Measurements from ENCODE around the gene PFDN1.

PFDN1 gene

DNA sequence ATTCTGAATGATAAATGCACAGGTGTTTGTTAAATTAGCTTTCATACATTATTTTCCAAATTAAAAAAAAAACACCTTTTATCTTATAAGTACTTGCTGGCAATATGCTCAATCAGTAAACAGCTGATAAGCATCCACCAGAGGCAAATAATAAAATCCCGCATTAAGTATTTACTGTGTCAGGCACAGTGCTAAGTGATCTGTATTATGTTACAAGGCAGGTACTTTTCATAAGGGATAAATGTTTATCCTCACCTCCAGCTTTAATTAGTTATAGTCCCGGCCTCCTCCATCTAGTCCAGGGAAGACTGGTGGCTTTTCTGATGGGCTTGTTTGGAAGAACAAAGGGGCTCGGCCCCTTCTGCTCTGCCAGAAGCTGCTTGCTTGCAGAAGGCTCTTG lies 40.1 kb downstream of the PFDN1 start:
- Histone ChIP-seq H3K4me3 (ENCODE audit: control insufficient read depth in 1 of 7, extremely low read depth in 1 of 7, insufficient read depth in 4 of 7, low read depth in 2 of 7, low read length in 6 of 7) (no peak overlapping the region), H3K9me3 (ENCODE audit: control extremely low read depth in 1 of 5, control insufficient read depth in 4 of 5, insufficient read depth in 2 of 5, low read depth in 1 of 5, low read length in 4 of 5) (no peaks in the 10 kb centered on the region), H3K27ac (ENCODE audit: insufficient read depth in 1 of 2, low read depth in 1 of 2, low read length in 2 of 2, poor library complexity in 1 of 2, severe bottlenecking in 2 of 2) (no peak overlapping the region), H3K27me3 (replicated peaks in 2 of 5; ENCODE audit: control insufficient read depth in 4 of 5, insufficient read depth in 5 of 5, low read length in 4 of 5) (no peaks in the 10 kb centered on the region), H3K36me3 (ENCODE audit: control insufficient read depth in 4 of 4, insufficient read depth in 4 of 4, low read length in 3 of 4) (peaks cover 0 to 12% (median 4%) of the 10 kb centered on the region in 4 experiments), H3K4me1 (ENCODE audit: control extremely low read depth in 1 of 4, control insufficient read depth in 4 of 4, insufficient read depth in 4 of 4, low read length in 3 of 4) (no peaks in the 10 kb centered on the region)
- CTCF ChIA-PET, result interaction anchor here (1.5 to 26.3 kb wide), 4 partner anchors 12 to 86 kb away, joined by 3 to 552 read pairs (median 10); partner anchors contain the start of gene HBEGF
- no peak for DNase-seq
- WGBS (ENCODE audit: insufficient coverage), result 100% methylated on average over 2 of the region's 3 CpGs
- POLR2A ChIA-PET, result no interaction called here

DNA sequence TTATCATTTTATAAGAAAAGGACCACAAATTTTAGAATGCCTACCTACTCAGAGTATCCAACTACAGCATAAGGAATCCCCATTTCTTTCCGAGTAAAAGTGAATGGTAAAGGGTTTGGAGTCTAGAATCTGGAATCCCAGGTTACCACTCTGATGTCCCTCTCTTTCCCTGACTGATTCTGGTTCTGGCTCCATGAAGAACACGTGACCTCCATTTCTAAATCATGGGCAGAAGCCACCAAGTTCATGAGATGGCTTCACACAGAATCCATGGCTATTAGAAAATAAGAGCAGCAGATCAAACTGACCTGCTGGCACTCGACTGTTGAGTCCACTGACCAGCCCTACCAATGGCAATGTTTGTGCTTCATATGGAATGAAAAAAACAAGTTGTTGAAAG lies 40.7 kb downstream of the PFDN1 start:
- Histone ChIP-seq H3K36me3 (ENCODE audit: control insufficient read depth in 4 of 4, insufficient read depth in 4 of 4, low read length in 3 of 4) (peaks cover 0 to 13% (median 4%) of the 10 kb centered on the region in 4 experiments), H3K27ac (ENCODE audit: insufficient read depth in 1 of 2, low read depth in 1 of 2, low read length in 2 of 2, poor library complexity in 1 of 2, severe bottlenecking in 2 of 2) (no peak overlapping the region), H3K27me3 (replicated peaks in 2 of 5; ENCODE audit: control insufficient read depth in 4 of 5, insufficient read depth in 5 of 5, low read length in 4 of 5) (no peaks in the 10 kb centered on the region), H3K4me3 (ENCODE audit: control insufficient read depth in 1 of 7, extremely low read depth in 1 of 7, insufficient read depth in 4 of 7, low read depth in 2 of 7, low read length in 6 of 7) (no peak overlapping the region), H3K9me3 (ENCODE audit: control extremely low read depth in 1 of 5, control insufficient read depth in 4 of 5, insufficient read depth in 2 of 5, low read depth in 1 of 5, low read length in 4 of 5) (no peaks in the 10 kb centered on the region), H3K4me1 (ENCODE audit: control extremely low read depth in 1 of 4, control insufficient read depth in 4 of 4, insufficient read depth in 4 of 4, low read length in 3 of 4) (no peaks in the 10 kb centered on the region)
- POLR2A ChIA-PET, result no interaction called here
- CTCF ChIA-PET, result interaction anchor here (0.9 to 26.3 kb wide), 7 partner anchors 9 to 86 kb away, joined by 3 to 552 read pairs (median 4); partner anchors contain the start of gene HBEGF
- WGBS (ENCODE audit: insufficient coverage), result 100% methylated on average over 2 of the region's 3 CpGs
- DNase-seq, result no peak

DNA sequence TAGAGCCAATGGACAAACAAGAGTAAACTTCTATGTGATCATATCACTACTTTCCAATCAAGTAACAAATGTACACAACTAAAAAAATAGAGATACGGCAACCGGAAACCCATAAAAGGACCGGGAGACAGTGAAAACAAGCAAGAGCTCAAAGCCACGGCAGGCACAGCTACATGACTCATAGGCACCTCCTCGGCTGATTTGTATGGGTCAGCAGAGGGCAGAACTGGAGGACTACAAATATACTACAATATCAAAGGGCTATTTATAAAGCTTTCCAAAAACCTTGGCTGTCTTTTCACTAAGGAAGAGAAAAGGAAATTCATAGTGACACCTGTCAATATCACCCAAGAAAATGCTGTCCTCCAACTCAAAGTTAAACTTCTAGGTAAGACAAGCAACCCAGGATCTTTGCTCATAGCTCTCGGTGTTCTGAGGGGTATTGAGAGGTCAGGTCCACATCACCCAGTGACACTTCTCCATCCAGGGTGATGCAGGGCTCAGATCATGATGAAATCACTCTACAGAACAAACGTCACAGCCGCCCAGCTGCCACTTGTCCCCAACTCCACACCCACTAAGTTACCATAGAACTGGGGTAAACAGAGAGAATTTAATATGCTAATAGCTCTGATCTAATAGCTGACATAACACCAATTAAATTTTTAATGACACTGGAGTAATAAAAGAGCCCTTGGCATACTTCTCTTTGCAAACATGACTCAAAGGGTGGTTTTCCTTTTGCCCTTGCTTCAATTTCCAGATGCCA lies 41.3 kb downstream of the PFDN1 start:
- Histone ChIP-seq H3K9me3 (ENCODE audit: control extremely low read depth in 1 of 5, control insufficient read depth in 4 of 5, insufficient read depth in 2 of 5, low read depth in 1 of 5, low read length in 4 of 5) (no peaks in the 10 kb centered on the region), H3K4me3 (ENCODE audit: control insufficient read depth in 1 of 7, extremely low read depth in 1 of 7, insufficient read depth in 4 of 7, low read depth in 2 of 7, low read length in 6 of 7) (no peak overlapping the region), H3K27me3 (replicated peaks in 2 of 5; ENCODE audit: control insufficient read depth in 4 of 5, insufficient read depth in 5 of 5, low read length in 4 of 5) (no peaks in the 10 kb centered on the region), H3K4me1 (ENCODE audit: control extremely low read depth in 1 of 4, control insufficient read depth in 4 of 4, insufficient read depth in 4 of 4, low read length in 3 of 4) (peaks cover 0 to 3% (median 0%) of the 10 kb centered on the region in 4 experiments), H3K36me3 (ENCODE audit: control insufficient read depth in 4 of 4, insufficient read depth in 4 of 4, low read length in 3 of 4) (peaks cover 0 to 13% (median 4%) of the 10 kb centered on the region in 4 experiments), H3K27ac (ENCODE audit: insufficient read depth in 1 of 2, low read depth in 1 of 2, low read length in 2 of 2, poor library complexity in 1 of 2, severe bottlenecking in 2 of 2) (no peak overlapping the region)
- ChIA-PET POLR2A (no interaction called here), CTCF (interaction anchor here (0.6 to 26.3 kb wide), 8 partner anchors 9 to 87 kb away, joined by 3 to 552 read pairs (median 4); partner anchors contain the start of gene HBEGF)
- DNase-seq, result peak in 2 of 3 donors; percentile 35 to 49
- WGBS (ENCODE audit: insufficient coverage), result 100% methylated on average over 3 of the region's 8 CpGs

DNA sequence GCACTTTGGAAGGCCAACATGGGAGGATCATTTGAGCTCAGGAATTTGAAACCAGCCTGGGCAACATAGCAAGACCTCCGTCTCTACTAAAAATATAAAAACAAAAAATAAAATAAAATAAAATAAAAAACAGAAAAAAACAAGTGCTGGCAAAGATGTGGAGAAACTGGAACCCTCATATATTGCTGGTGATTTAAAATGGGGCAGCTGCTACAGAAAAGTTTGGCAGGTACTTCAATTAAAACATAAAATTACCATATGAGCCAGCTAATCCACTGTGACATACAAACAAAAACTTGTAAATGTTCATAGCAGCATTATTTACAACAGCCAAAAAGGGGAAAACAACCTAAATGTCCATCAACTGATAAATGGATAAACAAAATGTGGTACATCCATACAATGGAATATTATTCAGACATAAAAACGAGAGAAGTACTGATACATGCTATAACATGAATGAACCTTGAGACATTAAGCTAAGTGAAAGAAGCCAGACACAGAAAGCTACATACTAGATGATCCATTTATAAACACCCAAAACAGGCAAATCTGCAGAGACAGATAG lies 42.7 kb downstream of the PFDN1 start:
- H3K36me3 ChIP-seq (ENCODE audit: control insufficient read depth in 4 of 4, insufficient read depth in 4 of 4, low read length in 3 of 4), result peaks cover 0 to 13% (median 4%) of the 10 kb centered on the region in 4 experiments
- H3K27me3 ChIP-seq (replicated peaks in 2 of 5; ENCODE audit: control insufficient read depth in 4 of 5, insufficient read depth in 5 of 5, low read length in 4 of 5), result no peaks in the 10 kb centered on the region
- no peak overlapping the region for H3K27ac ChIP-seq (ENCODE audit: insufficient read depth in 1 of 2, low read depth in 1 of 2, low read length in 2 of 2, poor library complexity in 1 of 2, severe bottlenecking in 2 of 2)
- CTCF ChIA-PET, result interaction anchor here (1.1 to 26.3 kb wide), 2 partner anchors 16 to 88 kb away, joined by 3 to 552 read pairs; partner anchors contain the start of gene HBEGF
- POLR2A ChIA-PET, result interaction anchor here (0.6 kb wide), 1 partner anchor 36 kb away, joined by 3 read pairs; no protein-coding TSS in a partner anchor
- no peak overlapping the region for H3K4me3 ChIP-seq (ENCODE audit: control insufficient read depth in 1 of 7, extremely low read depth in 1 of 7, insufficient read depth in 4 of 7, low read depth in 2 of 7, low read length in 6 of 7)
- no peaks in the 10 kb centered on the region for H3K9me3 ChIP-seq (ENCODE audit: control extremely low read depth in 1 of 5, control insufficient read depth in 4 of 5, insufficient read depth in 2 of 5, low read depth in 1 of 5, low read length in 4 of 5)
- WGBS (ENCODE audit: insufficient coverage), result no CpG with 5 or more reads among the region's 2 CpGs
- DNase-seq, result no peak
- peaks cover 0 to 6% (median 0%) of the 10 kb centered on the region in 4 experiments for H3K4me1 ChIP-seq (ENCODE audit: control extremely low read depth in 1 of 4, control insufficient read depth in 4 of 4, insufficient read depth in 4 of 4, low read length in 3 of 4)

DNA sequence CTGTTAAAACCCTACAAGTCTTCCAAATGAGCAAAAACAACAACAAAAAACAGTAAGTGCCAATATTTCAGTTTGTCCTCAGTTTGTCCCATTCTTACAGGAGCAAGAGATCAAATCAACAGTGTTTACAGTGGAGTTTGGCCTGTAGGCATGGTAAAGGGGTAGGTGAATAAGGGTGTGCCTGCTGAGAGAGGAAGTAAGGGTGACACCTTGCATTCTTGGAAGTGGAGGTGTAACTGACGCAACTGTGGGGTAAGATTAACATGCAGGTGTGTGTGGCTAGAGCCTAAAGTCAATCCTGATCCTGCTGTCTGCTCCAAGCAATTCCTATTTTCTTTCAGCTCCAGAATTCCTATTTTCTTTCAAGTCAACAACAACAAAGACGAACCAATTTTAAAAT lies 43.4 kb downstream of the PFDN1 start:
- DNase-seq, result no peak
- no peaks in the 10 kb centered on the region for H3K9me3 ChIP-seq (ENCODE audit: control extremely low read depth in 1 of 5, control insufficient read depth in 4 of 5, insufficient read depth in 2 of 5, low read depth in 1 of 5, low read length in 4 of 5)
- H3K27me3 ChIP-seq (replicated peaks in 2 of 5; ENCODE audit: control insufficient read depth in 4 of 5, insufficient read depth in 5 of 5, low read length in 4 of 5), result no peaks in the 10 kb centered on the region
- 100% methylated on average over 1 of the region's 2 CpGs for WGBS (ENCODE audit: insufficient coverage)
- no peak overlapping the region for H3K4me3 ChIP-seq (ENCODE audit: control insufficient read depth in 1 of 7, extremely low read depth in 1 of 7, insufficient read depth in 4 of 7, low read depth in 2 of 7, low read length in 6 of 7)
- H3K27ac ChIP-seq (ENCODE audit: insufficient read depth in 1 of 2, low read depth in 1 of 2, low read length in 2 of 2, poor library complexity in 1 of 2, severe bottlenecking in 2 of 2), result no peak overlapping the region
- H3K4me1 ChIP-seq (ENCODE audit: control extremely low read depth in 1 of 4, control insufficient read depth in 4 of 4, insufficient read depth in 4 of 4, low read length in 3 of 4), result peaks cover 0 to 6% (median 0%) of the 10 kb centered on the region in 4 experiments
- CTCF ChIA-PET, result interaction anchor here (1.1 to 26.3 kb wide), 2 partner anchors 16 to 89 kb away, joined by 3 to 552 read pairs; partner anchors contain the start of gene HBEGF
- POLR2A ChIA-PET, result interaction anchor here (0.6 kb wide), 1 partner anchor 37 kb away, joined by 3 read pairs; no protein-coding TSS in a partner anchor
- peaks cover 0 to 13% (median 4%) of the 10 kb centered on the region in 4 experiments for H3K36me3 ChIP-seq (ENCODE audit: control insufficient read depth in 4 of 4, insufficient read depth in 4 of 4, low read length in 3 of 4)

DNA sequence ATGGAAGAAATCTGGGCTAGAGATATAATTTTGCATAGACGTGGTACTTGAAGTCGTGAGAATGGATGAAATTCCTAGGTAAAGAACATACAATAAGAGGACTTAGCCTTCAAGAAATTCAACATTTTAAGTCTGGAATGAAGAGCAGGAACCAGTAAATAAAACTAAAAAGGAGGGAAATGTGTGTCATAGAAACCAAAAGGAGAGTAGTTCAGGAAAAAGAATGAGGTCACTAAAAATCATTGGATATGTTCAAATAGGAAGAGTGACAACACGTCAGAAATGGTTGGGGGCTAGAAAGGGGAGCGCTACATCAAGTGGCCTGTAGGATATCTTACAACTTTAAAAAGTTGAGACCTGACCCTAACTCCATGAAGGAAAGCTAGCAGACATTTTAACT lies 44.0 kb downstream of the PFDN1 start:
- Histone ChIP-seq H3K9me3 (ENCODE audit: control extremely low read depth in 1 of 5, control insufficient read depth in 4 of 5, insufficient read depth in 2 of 5, low read depth in 1 of 5, low read length in 4 of 5) (no peaks in the 10 kb centered on the region), H3K4me3 (ENCODE audit: control insufficient read depth in 1 of 7, extremely low read depth in 1 of 7, insufficient read depth in 4 of 7, low read depth in 2 of 7, low read length in 6 of 7) (no peak overlapping the region), H3K36me3 (ENCODE audit: control insufficient read depth in 4 of 4, insufficient read depth in 4 of 4, low read length in 3 of 4) (peaks cover 0 to 13% (median 4%) of the 10 kb centered on the region in 4 experiments), H3K4me1 (ENCODE audit: control extremely low read depth in 1 of 4, control insufficient read depth in 4 of 4, insufficient read depth in 4 of 4, low read length in 3 of 4) (peaks cover 0 to 6% (median 0%) of the 10 kb centered on the region in 4 experiments), H3K27ac (ENCODE audit: insufficient read depth in 1 of 2, low read depth in 1 of 2, low read length in 2 of 2, poor library complexity in 1 of 2, severe bottlenecking in 2 of 2) (no peak overlapping the region), H3K27me3 (replicated peaks in 2 of 5; ENCODE audit: control insufficient read depth in 4 of 5, insufficient read depth in 5 of 5, low read length in 4 of 5) (no peaks in the 10 kb centered on the region)
- 100% methylated on average over 2 of the region's 4 CpGs for WGBS (ENCODE audit: insufficient coverage)
- CTCF ChIA-PET, result interaction anchor here (1.4 to 26.3 kb wide), 4 partner anchors 14 to 90 kb away, joined by 3 to 552 read pairs (median 23); partner anchors contain the start of gene HBEGF
- no peak for DNase-seq
- POLR2A ChIA-PET, result interaction anchor here (0.7 kb wide), 1 partner anchor 282 kb away, joined by 3 read pairs; no protein-coding TSS in a partner anchor

Measured in common myeloid progenitor, CD34-positive (primary cell).